IMR-90 (cell line): ENCODE data around the gene LGSN. TPM values are rescaled to one million over a fixed set of nuclear protein-coding genes. Genes with fewer than 3 reads are reported as not detected.
"Not testable (repeated sequence)": the region's sequence is repeated elsewhere in the genome, so short reads cannot be mapped to it uniquely, and the experiment has no call there.

ENCODE experiments used
- ATAC-seq: fragments of 200-7000 bp; cut with Tn5 transposase; 2 replicates; pipeline ENCODE4 v1.9.1; 2020; ENCODE audit warnings: low read depth, mild to moderate bottlenecking, moderate library complexity
- BruUV-seq: library from RNA; stranded (reverse); fragments of 400-500 nt; replicated peaks from 2 replicates; lab custom pipeline; 2021; lab: Mats Ljungman, UMichigan
- CTCF ChIA-PET: fragments of 300-600 bp; formaldehyde crosslinking; extraction: SDS; loops from one replicate; lab custom pipeline; 2021; ENCODE audit warnings: antibody characterized with exemption; lab: Yijun Ruan, JAX
- POLR2A ChIA-PET: fragments of 300-600 bp; sonication (Branson Sonifier 250); formaldehyde crosslinking; loops from one replicate; lab custom pipeline; 2022; ENCODE audit warnings: antibody characterized with exemption; ENCODE audit not compliant: unreplicated experiment; lab: Charles Lee
- DNase-seq: peaks from one replicate; pipeline ENCODE4 v3.0.0; 2013
- H2AFZ ChIP-seq: replicated peaks from 2 replicates; pipeline ENCODE3; 2013; ENCODE audit warnings: low read length, mild to moderate bottlenecking; ENCODE audit not compliant: poor library complexity
- H2AK5ac ChIP-seq: 2 replicates; pipeline ENCODE4 v1.6.1; 2013; ENCODE audit warnings: low read depth, low read length, inconsistent platforms
- H2AK9ac ChIP-seq: replicated peaks from 2 replicates; pipeline ENCODE3; 2013; ENCODE audit warnings: mild to moderate bottlenecking, low read depth, low read length, moderate library complexity; ENCODE audit not compliant: poor library complexity
- H2BK120ac ChIP-seq: 2 replicates; pipeline ENCODE4 v1.6.1; 2013; ENCODE audit warnings: low read depth, low read length, inconsistent platforms
- H2BK15ac ChIP-seq: 3 replicates; pipeline ENCODE4 v1.6.1; 2013; ENCODE audit warnings: low read depth, low read length, inconsistent platforms
- H2BK20ac ChIP-seq: 2 replicates; pipeline ENCODE4 v1.6.1; 2013; ENCODE audit warnings: low read depth, mild to moderate bottlenecking, inconsistent platforms, low read length, moderate library complexity
- H2BK5ac ChIP-seq: 2 replicates; pipeline ENCODE4 v1.6.1; 2013; ENCODE audit warnings: mild to moderate bottlenecking, low read depth, low read length, inconsistent platforms; ENCODE audit not compliant: poor library complexity, severe bottlenecking
- H3K14ac ChIP-seq: replicated peaks from 2 replicates; pipeline ENCODE4 v1.6.1; 2013; ENCODE audit warnings: low read depth, low read length, inconsistent platforms
- H3K18ac ChIP-seq: 2 replicates; pipeline ENCODE4 v1.6.1; 2013; ENCODE audit warnings: low read depth, low read length, control low read depth
- H3K23ac ChIP-seq: 2 replicates; pipeline ENCODE4 v1.6.1; 2013; ENCODE audit warnings: low read depth, low read length, inconsistent platforms
- H3K27ac ChIP-seq: 2 replicates; pipeline ENCODE4 v1.5.1; 2013; ENCODE audit warnings: mild to moderate bottlenecking, control low read depth, low read length; ENCODE audit not compliant: insufficient read depth
- H3K27me3 ChIP-seq: 2 replicates; pipeline ENCODE4 v1.6.1; 2013; ENCODE audit warnings: low read length; ENCODE audit not compliant: control insufficient read depth, insufficient read depth
- H3K36me3 ChIP-seq: 2 replicates; pipeline ENCODE4 v1.6.1; 2013; ENCODE audit warnings: low read length, mixed read lengths; ENCODE audit not compliant: control insufficient read depth, insufficient read depth
- H3K4ac ChIP-seq: 2 replicates; pipeline ENCODE4 v1.6.1; 2013; ENCODE audit warnings: low read depth, low read length, inconsistent platforms
- H3K4me1 ChIP-seq: 2 replicates; pipeline ENCODE4 v1.6.1; 2013; ENCODE audit warnings: low read length, mixed read lengths; ENCODE audit not compliant: control insufficient read depth, insufficient read depth
- H3K4me2 ChIP-seq: 2 replicates; pipeline ENCODE4 v1.6.1; 2013; ENCODE audit warnings: low read depth, mild to moderate bottlenecking, control low read depth, low read length, moderate library complexity
- H3K4me3 ChIP-seq: 2 replicates; pipeline ENCODE4 v1.5.1; 2013; ENCODE audit warnings: low read depth, mild to moderate bottlenecking, control low read depth, low read length, moderate library complexity; ENCODE audit not compliant: insufficient read depth
- H3K56ac ChIP-seq: 2 replicates; pipeline ENCODE4 v1.6.1; 2013; ENCODE audit warnings: low read length, inconsistent platforms; ENCODE audit not compliant: insufficient read depth; ENCODE audit errors: extremely low read depth
- H3K79me1 ChIP-seq, 2 experiments: 2 replicates each; pipeline ENCODE4 v1.6.1; 2013; ENCODE audit warnings: low read length in 2 of 2, inconsistent platforms in 1 of 2, low read depth in 1 of 2
- H3K9ac ChIP-seq: 2 replicates; pipeline ENCODE4 v1.6.1; 2013; ENCODE audit warnings: low read depth, low read length, control low read depth
- H3K9me1 ChIP-seq: 2 replicates; pipeline ENCODE4 v1.6.1; 2013; ENCODE audit warnings: low read length, inconsistent platforms; ENCODE audit not compliant: insufficient read depth
- H3K9me3 ChIP-seq: 2 replicates; pipeline ENCODE4 v1.6.1; 2013; ENCODE audit warnings: low read length; ENCODE audit not compliant: control insufficient read depth, insufficient read depth
- H4K20me1 ChIP-seq: 2 replicates; pipeline ENCODE4 v1.6.1; 2013; ENCODE audit warnings: low read length, inconsistent platforms; ENCODE audit not compliant: insufficient read depth
- H4K5ac ChIP-seq: 2 replicates; pipeline ENCODE4 v1.6.1; 2013; ENCODE audit warnings: mild to moderate bottlenecking, low read depth, low read length, control low read depth
- H4K8ac ChIP-seq, 2 experiments: 2 replicates each; pipeline ENCODE4 v1.6.1; 2013; ENCODE audit warnings: low read depth in 2 of 2, low read length in 2 of 2, control low read depth in 1 of 2, inconsistent platforms in 1 of 2
- H4K91ac ChIP-seq: 2 replicates; pipeline ENCODE4 v1.6.1; 2013; ENCODE audit warnings: low read depth, low read length, inconsistent platforms; ENCODE audit not compliant: insufficient read depth
- WGBS, 2 experiments: methylation state at CpG; one replicate each; pipeline versions ENCODE4 v1.1.5 to v1.1.7; 2013; ENCODE audit warnings: missing lambda C conversion rate in 2 of 2; ENCODE audit not compliant: insufficient read length in 1 of 2; ENCODE audit errors: extremely low coverage in 2 of 2; 5-methylcytosine and 5-hydroxymethylcytosine counted together
- dilution Hi-C: fragments of 300-500 bp; cut with HindIII; formaldehyde crosslinking; loops from one replicate; pipeline ENCODE4 v1.14.3; 2018; ENCODE audit warnings: low sequenced_read_pairs; ENCODE audit not compliant: unreplicated experiment
- in situ Hi-C: fragments of 300-500 bp; cut with MboI; formaldehyde crosslinking; loops from 3 replicates; pipeline ENCODE4 v1.14.3; 2019; ENCODE audit warnings: low sequenced_read_pairs, inconsistent platforms, mixed read lengths
- intact Hi-C: fragments of 100-400 bp; cut with micrococcal nuclease; formaldehyde crosslinking; loops from 2 replicates; pipeline ENCODE4 v1.10.0; 2022
- polyA plus RNA-seq, 3 experiments: library from polyadenylated mRNA; depleted of rRNA; stranded (reverse); fragments of >200 nt; gene quantifications; 2 replicates each; pipeline ENCODE4 v1.2.3, GENCODE V29; 2012; ENCODE audit warnings: low replicate concordance in 1 of 3
- total RNA-seq: library from RNA; depleted of rRNA; stranded (reverse); fragments of >200 nt; gene quantifications from 2 replicates; pipeline ENCODE4 v1.2.3, GENCODE V29; 2012

The LGSN gene
- total and polyA plus RNA-seq, 2 of the 4 experiments (the other 2 are of a cell fraction) = not detected

GRCh38 chr6:63334652-63335051 lies 14.9 kb upstream of the LGSN start:
- H3K56ac ChIP-seq, BruUV-seq, H3K9me1 ChIP-seq, H3K4me1 ChIP-seq, H3K23ac ChIP-seq, DNase-seq, in situ Hi-C loops, H3K4me3 ChIP-seq, H2AK5ac ChIP-seq, H2AFZ ChIP-seq, POLR2A ChIA-PET, H3K18ac ChIP-seq, ATAC-seq, H3K9me3 ChIP-seq, H3K4me2 ChIP-seq, H4K20me1 ChIP-seq, H3K27ac ChIP-seq, H2BK15ac ChIP-seq, H3K4ac ChIP-seq, H3K14ac ChIP-seq, H4K8ac ChIP-seq, H2BK5ac ChIP-seq, H4K5ac ChIP-seq, H2BK20ac ChIP-seq, H3K27me3 ChIP-seq, dilution Hi-C loops, H4K91ac ChIP-seq, intact Hi-C loops, H3K36me3 ChIP-seq, H3K79me1 ChIP-seq, H2BK120ac ChIP-seq, H2AK9ac ChIP-seq, H3K9ac ChIP-seq: not testable (repeated sequence)
- WGBS, 2 experiments = no CpG with 5 or more reads among the region's 2 CpGs
- CTCF ChIA-PET = interaction anchor here (0.6 kb wide), 1 partner anchor 18 kb away, joined by 3 read pairs; no protein-coding TSS in a partner anchor
